GM21423 (cell line): ENCODE results near the gene ZNF208.
"Not testable (repeated sequence)": the region's sequence is repeated elsewhere in the genome, so short reads cannot be mapped to it uniquely, and the experiment has no call there.

Experiments used
- ATAC-seq: cut with Tn5 transposase; IDR thresholded peaks from one replicate; pipeline ENCODE4 v1.9.1; 2021; ENCODE audit warnings: mild to moderate bottlenecking, moderate library complexity; ENCODE audit not compliant: unreplicated experiment

Gene ZNF208

DNA sequence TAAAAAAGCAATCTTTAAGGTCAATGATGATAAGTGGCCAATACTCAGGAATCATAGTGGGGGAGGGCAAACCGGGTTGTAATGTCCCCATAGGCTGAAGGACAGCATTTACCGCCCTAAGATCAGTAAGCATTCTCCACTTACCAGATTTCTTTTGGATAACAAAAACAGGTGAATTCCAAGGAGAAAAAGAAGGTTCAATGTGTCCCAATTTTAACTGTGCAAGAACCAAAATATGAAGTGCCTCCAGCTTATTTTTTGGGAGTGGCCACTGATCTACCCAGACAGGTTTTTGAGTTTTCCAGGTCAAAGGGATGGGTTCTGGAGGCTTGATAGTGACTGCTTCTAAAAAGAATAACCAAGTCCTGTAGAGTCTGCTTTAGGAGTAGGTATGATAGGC, 125.2 kb downstream of the ZNF208 start:
- not testable (repeated sequence) for ATAC-seq

DNA sequence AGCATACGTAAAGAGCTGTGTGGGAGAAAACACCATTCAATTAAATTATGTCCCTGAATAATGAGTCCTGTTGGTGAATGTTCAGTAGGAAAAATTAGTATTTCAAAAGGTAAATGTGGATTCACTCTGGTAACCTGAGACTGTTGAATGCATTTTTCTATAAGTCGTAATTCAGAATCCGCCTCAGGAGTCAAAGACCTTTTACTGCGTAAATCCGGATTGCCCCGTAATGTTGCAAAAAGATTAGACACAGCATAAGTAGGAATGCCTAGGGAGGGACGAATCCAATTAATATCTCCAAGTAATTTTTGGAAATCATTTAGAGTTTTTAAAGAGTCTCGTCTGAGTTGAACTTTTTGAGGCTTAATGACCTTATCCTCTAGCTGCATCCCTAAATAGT, 126.0 kb downstream of the ZNF208 start:
- ATAC-seq, result not testable (repeated sequence)

DNA sequence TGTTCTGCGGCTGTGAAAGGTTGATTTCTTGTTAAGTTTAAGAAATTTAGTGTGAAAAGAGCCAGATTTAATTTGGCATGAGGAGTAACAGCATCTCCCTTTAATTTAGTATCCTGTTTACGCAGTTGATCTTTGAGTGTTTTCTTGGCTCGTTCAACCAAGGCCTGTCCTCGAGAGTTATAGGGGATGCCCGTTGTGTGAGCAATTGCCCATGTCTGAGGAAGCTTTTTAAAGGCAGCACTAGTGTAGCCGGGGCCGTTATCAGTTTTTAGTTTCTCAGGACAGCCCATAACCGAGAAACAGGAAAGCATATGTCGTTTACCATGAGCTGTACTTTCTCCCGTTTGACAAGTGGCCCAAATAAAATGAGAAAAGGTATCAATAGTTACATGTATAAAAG, 127.2 kb downstream of the ZNF208 start:
- ATAC-seq, result no peak
